CD4-positive, alpha-beta T cell treated with Interferon gamma for 1 hour (primary cell): Measurements from ENCODE around the gene COPS9.

ENCODE experiments used
- DNase-seq: peaks from one replicate; pipeline ENCODE4 v3.0.0-alpha.2; 2020

Gene COPS9

GRCh38 chr2:240165661-240166060 lies 29.6 kb upstream of the COPS9 start:
- no peak for DNase-seq

GRCh38 chr2:240165034-240165433 lies 28.9 kb upstream of the COPS9 start:
- DNase-seq, result no peak

- no peak for DNase-seq
Measured at GRCh38 chr2:240164586-240164985, 28.5 kb upstream of the COPS9 start.

- no peak for DNase-seq
Measured at GRCh38 chr2:240163844-240164574, 27.9 kb upstream of the COPS9 start.

- no peak for DNase-seq
Measured at GRCh38 chr2:240162939-240163714, 27.0 kb upstream of the COPS9 start.

- no peak for DNase-seq
Measured at GRCh38 chr2:240162531-240162930, 26.4 kb upstream of the COPS9 start.

GRCh38 chr2:240162032-240162431 lies 25.9 kb upstream of the COPS9 start:
- DNase-seq, result no peak

GRCh38 chr2:240161087-240161750 lies 25.1 kb upstream of the COPS9 start:
- DNase-seq, result no peak

GRCh38 chr2:240160291-240161086 lies 24.4 kb upstream of the COPS9 start:
- DNase-seq, result no peak

- DNase-seq, result no peak
Measured at GRCh38 chr2:240159251-240159839, 23.2 kb upstream of the COPS9 start.

GRCh38 chr2:240157147-240157470 lies 21.0 kb upstream of the COPS9 start:
- no peak for DNase-seq

- no peak for DNase-seq
Measured at GRCh38 chr2:240156435-240157146, 20.5 kb upstream of the COPS9 start.

GRCh38 chr2:240155745-240156390 lies 19.8 kb upstream of the COPS9 start:
- DNase-seq, result no peak

GRCh38 chr2:240155048-240155744 lies 19.1 kb upstream of the COPS9 start:
- no peak for DNase-seq

- DNase-seq, result no peak
Measured at GRCh38 chr2:240154606-240155005, 18.5 kb upstream of the COPS9 start.

GRCh38 chr2:240153418-240153817 lies 17.3 kb upstream of the COPS9 start:
- no peak for DNase-seq

GRCh38 chr2:240151477-240152031 lies 15.4 kb upstream of the COPS9 start:
- no peak for DNase-seq

- no peak for DNase-seq
Measured at GRCh38 chr2:240149943-240150784, 14.1 kb upstream of the COPS9 start.

GRCh38 chr2:240147911-240148587 lies 11.9 kb upstream of the COPS9 start:
- DNase-seq, result no peak
